Stimulated activated CD4-positive, alpha-beta T cell treated with anti-CD3 and anti-CD28 coated beads, Interleukin-4, amount 100 ng/mL, for 48 hours (primary cell): ENCODE results near the gene CCL23.

ENCODE experiments used
- DNase-seq, 2 donors: peaks; one replicate each; pipeline ENCODE4 v3.0.0-alpha.2; 2020; ENCODE audit warnings: low read depth in 2 of 2

Gene CCL23

DNA sequence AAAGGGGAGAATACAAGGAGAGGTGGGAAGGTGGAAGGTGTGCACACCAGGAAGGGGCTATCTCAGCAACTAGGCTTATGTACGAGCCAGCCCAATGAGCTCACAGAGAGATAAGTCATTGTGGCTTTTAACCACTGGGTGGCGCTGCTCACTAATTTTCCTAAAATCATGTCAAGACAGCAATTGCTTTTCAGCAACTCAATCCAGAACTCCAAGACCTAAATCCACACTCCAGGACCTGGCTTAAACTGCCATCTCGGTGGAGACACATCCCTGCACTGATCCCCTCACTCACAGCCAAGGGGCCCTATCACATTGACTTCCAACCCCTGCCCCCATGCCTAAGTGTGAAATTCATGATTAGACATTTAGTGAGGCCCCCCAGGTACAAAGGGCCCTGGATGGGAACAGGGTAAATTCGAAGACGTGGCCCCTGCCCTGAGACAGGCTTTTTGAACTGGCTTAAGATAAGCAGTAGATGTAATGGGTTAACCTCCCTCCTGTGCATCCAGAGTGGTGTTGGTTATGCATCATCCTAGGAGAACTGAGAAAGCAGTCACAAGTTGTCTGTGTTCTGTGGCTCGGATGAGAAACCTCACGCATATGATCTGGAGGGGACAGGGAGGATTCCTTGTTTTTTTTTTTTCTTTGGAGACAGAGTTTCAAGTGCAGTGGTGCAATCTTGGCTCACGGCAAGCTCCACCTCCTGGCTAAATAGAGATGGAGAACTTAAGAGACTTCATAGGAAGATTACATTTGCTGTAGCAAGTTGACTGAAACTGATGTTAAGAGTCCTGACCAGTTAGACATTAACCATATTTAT, 48.0 kb downstream of the CCL23 start:
- peak; percentile 66 to 73 for DNase-seq

DNA sequence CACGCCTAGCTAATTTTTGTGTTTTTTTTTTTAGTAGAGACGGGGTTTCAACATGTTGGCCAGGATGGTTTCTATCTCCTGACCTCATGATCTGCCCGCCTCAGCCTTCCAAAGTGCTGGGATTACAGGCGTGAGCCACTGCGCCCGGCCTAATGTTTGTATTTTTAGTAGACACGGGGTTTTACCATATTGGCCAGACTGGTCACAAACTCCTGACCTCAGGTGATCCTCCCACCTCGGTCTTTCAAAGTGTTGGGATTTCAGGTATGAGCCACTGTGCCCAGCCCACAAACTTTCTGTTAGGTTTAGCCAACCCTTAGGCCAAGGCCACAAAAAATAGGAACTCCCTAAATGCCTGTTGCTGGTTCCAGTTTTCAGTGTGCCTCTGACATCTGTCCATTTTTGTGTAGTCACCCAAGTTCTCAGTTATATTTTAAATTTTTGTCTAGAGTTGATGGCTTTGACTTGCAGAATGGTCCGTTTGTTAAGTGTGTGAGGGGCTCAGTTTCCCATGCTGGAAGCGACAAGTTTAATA, 49.2 kb downstream of the CCL23 start:
- DNase-seq: no peak

DNA sequence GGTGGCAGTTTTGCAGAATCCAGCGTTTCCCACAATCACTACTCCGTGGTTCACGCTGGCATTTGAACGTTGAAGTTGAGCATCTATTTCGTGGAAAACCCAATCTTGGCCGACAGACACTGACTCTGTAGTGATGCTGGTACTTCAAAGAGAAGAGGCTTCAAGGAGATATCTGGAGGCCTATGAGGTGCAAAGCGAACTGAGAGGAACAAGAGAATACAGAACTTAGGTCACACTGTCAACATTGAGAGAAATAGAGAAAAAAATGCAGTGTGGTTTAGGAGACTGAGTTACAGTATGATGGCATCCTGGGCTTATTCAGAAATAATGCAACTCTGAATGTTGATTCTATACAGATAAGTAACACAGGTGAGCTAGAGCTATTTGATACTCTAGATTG, 52.5 kb downstream of the CCL23 start:
- DNase-seq: no peak

DNA sequence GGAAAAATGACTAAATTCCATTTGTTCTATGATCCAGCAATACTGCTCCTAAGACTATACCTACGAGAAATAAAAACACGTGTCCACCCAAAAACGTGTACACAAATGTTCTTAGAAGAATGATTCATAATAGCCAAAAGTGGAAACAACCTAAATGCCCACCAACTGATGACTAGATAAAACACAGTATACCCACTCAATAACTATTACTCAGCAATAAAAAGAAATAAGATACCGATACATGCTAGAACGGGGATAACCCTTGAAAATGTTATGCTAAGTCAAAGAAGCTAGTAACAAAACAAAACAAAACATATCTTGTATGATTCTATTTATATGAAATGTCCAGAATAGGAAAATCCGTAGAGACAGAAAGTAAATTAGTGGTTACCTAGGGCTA, 54.1 kb downstream of the CCL23 start:
- no peak for DNase-seq
